Measurements from ENCODE around the gene CD99L2. TPM values are rescaled to one million over a fixed set of nuclear protein-coding genes. Genes with fewer than 3 reads are reported as not detected.

CD99L2 gene
- total RNA-seq, 2 experiments from 2014 or later = 19.7 to 19.8 TPM

GRCh38 chrX:150753357-150753756, 145.1 kb downstream of the CD99L2 start:
- peaks cover 41% of the 10 kb centered on the region for H3K36me3 Mint-ChIP-seq (ENCODE audit: low read depth)
- DNase-seq (no peak), ATAC-seq (no peak)
- H3K27me3 Mint-ChIP-seq (ENCODE audit: low read depth) = no peaks in the 10 kb centered on the region
- CTCF ChIA-PET = interaction anchor here (1.4 kb wide), 1 partner anchor 19 kb away, joined by 4 read pairs; no protein-coding TSS in a partner anchor
- no peak overlapping the region for H3K4me3 Mint-ChIP-seq
- peaks cover 10% of the 10 kb centered on the region for H3K4me1 Mint-ChIP-seq (ENCODE audit: low read depth)
- POLR2A ChIA-PET = interaction anchor here (0.7 kb wide), 1 partner anchor 13 kb away, joined by 3 read pairs; no protein-coding TSS in a partner anchor
- no peaks in the 10 kb centered on the region for H3K9me3 Mint-ChIP-seq (ENCODE audit: insufficient read depth)
- no peak overlapping the region for H3K27ac Mint-ChIP-seq

DNA sequence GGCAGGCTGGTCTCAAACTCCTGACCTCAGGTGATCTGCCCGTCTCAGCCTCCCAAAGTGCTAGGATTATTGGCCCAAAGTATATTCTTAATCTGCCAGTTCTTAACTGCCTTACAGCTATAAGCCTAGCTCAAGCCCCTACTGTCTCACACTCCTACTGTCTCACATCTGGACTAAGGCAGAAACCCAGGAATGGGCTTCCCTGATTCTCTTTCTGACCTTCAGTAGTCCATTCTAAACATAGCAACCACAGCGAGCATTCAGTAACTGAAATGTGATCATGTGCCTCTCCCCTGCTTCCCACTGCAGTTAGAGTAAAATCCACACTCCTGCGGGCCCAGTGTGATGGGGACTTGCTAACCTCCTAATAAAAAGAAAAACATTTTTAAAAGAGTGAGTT, 146.3 kb downstream of the CD99L2 start:
- no peaks in the 10 kb centered on the region for H3K27me3 Mint-ChIP-seq (ENCODE audit: low read depth)
- peaks cover 36% of the 10 kb centered on the region for H3K36me3 Mint-ChIP-seq (ENCODE audit: low read depth)
- no peak overlapping the region for H3K27ac Mint-ChIP-seq
- ChIA-PET POLR2A (no interaction called here), CTCF (interaction anchor here (1.0 kb wide), 1 partner anchor 20 kb away, joined by 5 read pairs; no protein-coding TSS in a partner anchor)
- DNase-seq = no peak
- peaks cover 10% of the 10 kb centered on the region for H3K4me1 Mint-ChIP-seq (ENCODE audit: low read depth)
- no peak overlapping the region for H3K4me3 Mint-ChIP-seq
- H3K9me3 Mint-ChIP-seq (ENCODE audit: insufficient read depth) = no peaks in the 10 kb centered on the region
- ATAC-seq = no peak

GRCh38 chrX:150736475-150736874, 162.0 kb downstream of the CD99L2 start:
- no peak for ATAC-seq
- CTCF ChIA-PET = no interaction called here

GRCh38 chrX:150731795-150732194, 166.7 kb downstream of the CD99L2 start:
- DNase-seq (no peak), ATAC-seq (no peak)
- Mint-ChIP-seq H3K36me3 (ENCODE audit: low read depth) (peaks cover 55% of the 10 kb centered on the region), H3K27me3 (ENCODE audit: low read depth) (no peaks in the 10 kb centered on the region), H3K9me3 (ENCODE audit: insufficient read depth) (no peaks in the 10 kb centered on the region), H3K27ac (no peak overlapping the region), H3K4me3 (no peak overlapping the region), H3K4me1 (ENCODE audit: low read depth) (peaks cover 13% of the 10 kb centered on the region)
- ChIA-PET CTCF (no interaction called here), POLR2A (no interaction called here)

More at GRCh38 chrX:150736475-150736874, 162.0 kb downstream of the CD99L2 start:
- H3K9me3 Mint-ChIP-seq (ENCODE audit: insufficient read depth) = no peaks in the 10 kb centered on the region
- no peak for DNase-seq
- H3K36me3 Mint-ChIP-seq (ENCODE audit: low read depth) = peaks cover 70% of the 10 kb centered on the region
- no peaks in the 10 kb centered on the region for H3K27me3 Mint-ChIP-seq (ENCODE audit: low read depth)
- H3K27ac Mint-ChIP-seq = peak overlapping the region; percentile 58
- no peak overlapping the region for H3K4me3 Mint-ChIP-seq
- POLR2A ChIA-PET = no interaction called here
- H3K4me1 Mint-ChIP-seq (ENCODE audit: low read depth) = peaks cover 16% of the 10 kb centered on the region

DNA sequence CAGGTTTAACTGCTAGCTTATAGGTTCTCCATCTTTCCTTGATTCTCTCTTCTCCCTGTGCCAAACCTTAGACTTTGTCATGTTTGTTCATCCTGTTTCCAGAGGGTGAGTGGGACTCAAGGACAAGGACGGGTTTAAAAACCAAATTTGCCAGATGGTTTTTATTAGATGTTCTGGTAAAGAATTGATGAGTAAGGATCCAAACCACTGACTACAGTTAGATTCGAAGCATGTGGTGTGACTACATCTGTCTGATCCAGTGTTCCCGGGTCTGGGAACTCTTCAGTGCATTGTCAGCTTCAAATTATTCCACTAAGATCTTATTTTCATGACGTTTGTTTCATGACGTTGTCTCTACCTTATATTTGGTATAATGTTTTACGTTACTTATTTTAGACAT, 167.7 kb downstream of the CD99L2 start:
- peaks cover 48% of the 10 kb centered on the region for H3K36me3 Mint-ChIP-seq (ENCODE audit: low read depth)
- no peak overlapping the region for H3K4me3 Mint-ChIP-seq
- CTCF ChIA-PET = interaction anchor here (1.3 kb wide), 1 partner anchor 16 kb away, joined by 3 read pairs; no protein-coding TSS in a partner anchor

GRCh38 chrX:150729956-150730355, 168.5 kb downstream of the CD99L2 start:
- H3K9me3 Mint-ChIP-seq (ENCODE audit: insufficient read depth) = no peaks in the 10 kb centered on the region
- ATAC-seq (no peak), DNase-seq (no peak)
- ChIA-PET POLR2A (no interaction called here), CTCF (interaction anchor here (1.3 kb wide), 1 partner anchor 16 kb away, joined by 3 read pairs; no protein-coding TSS in a partner anchor)
- no peaks in the 10 kb centered on the region for H3K4me1 Mint-ChIP-seq (ENCODE audit: low read depth)
- H3K36me3 Mint-ChIP-seq (ENCODE audit: low read depth) = peaks cover 44% of the 10 kb centered on the region
- no peaks in the 10 kb centered on the region for H3K27me3 Mint-ChIP-seq (ENCODE audit: low read depth)
- H3K27ac Mint-ChIP-seq = no peak overlapping the region
- H3K4me3 Mint-ChIP-seq = no peak overlapping the region

More for the DNA sequence above, 167.7 kb downstream of the CD99L2 start:
- DNase-seq (no peak), ATAC-seq (no peak)
- Mint-ChIP-seq H3K27ac (no peak overlapping the region), H3K4me1 (ENCODE audit: low read depth) (peaks cover 3% of the 10 kb centered on the region), H3K27me3 (ENCODE audit: low read depth) (no peaks in the 10 kb centered on the region), H3K9me3 (ENCODE audit: insufficient read depth) (no peaks in the 10 kb centered on the region)
- POLR2A ChIA-PET = no interaction called here

GRCh38 chrX:150719621-150720020, 178.8 kb downstream of the CD99L2 start:
- peaks cover 4% of the 10 kb centered on the region for H3K4me1 Mint-ChIP-seq (ENCODE audit: low read depth)
- no peak for ATAC-seq
- H3K27me3 Mint-ChIP-seq (ENCODE audit: low read depth) = no peaks in the 10 kb centered on the region
- no peaks in the 10 kb centered on the region for H3K9me3 Mint-ChIP-seq (ENCODE audit: insufficient read depth)
- H3K36me3 Mint-ChIP-seq (ENCODE audit: low read depth) = peaks cover 25% of the 10 kb centered on the region
- ChIA-PET CTCF (interaction anchor here (0.8 to 5.6 kb wide), 4 partner anchors 26 to 354 kb away, joined by 3 to 65 read pairs (median 4); partner anchors contain the start of gene MTMR1), POLR2A (no interaction called here)
- no peak overlapping the region for H3K27ac Mint-ChIP-seq
- no peak overlapping the region for H3K4me3 Mint-ChIP-seq
- no peak for DNase-seq

Other genes with a start within 250 kb of the CD99L2 start
- 10 to 100 TPM; 45.0 to 49.4 TPM for gene MTMR1, start 205.3 kb downstream of the CD99L2 start, total RNA-seq
- 10 to 100 TPM; 53.3 to 60.8 TPM for gene HMGB3, start 84.7 kb upstream of the CD99L2 start, total RNA-seq